ENCODE results near the gene TBCB. TPM values are rescaled to one million over a fixed set of nuclear protein-coding genes. Genes with fewer than 3 reads are reported as not detected.

The TBCB gene
- total and polyA plus RNA-seq, 9 of the 15 experiments (the other 6 are each of a cell fraction or from before 2014, with no cell fraction given) = 3.5 to 115 (median 58.9) TPM

GRCh38 chr19:36151144-36152018, 36.1 kb downstream of the TBCB start:
- intact Hi-C loops (cut with micrococcal nuclease) = no loop called here
- WGBS (ENCODE audit: insufficient coverage, low coverage, missing lambda C conversion rate) = 94% methylated on average over 21 of the region's 47 CpGs
- H3K4me1 ChIP-seq (replicated peaks in 1 of 2; ENCODE audit: control insufficient read depth in 2 of 2, insufficient read depth in 2 of 2, low read length in 2 of 2) = peaks cover 0 to 13% of the 10 kb centered on the region in 2 experiments; a peak in 2 of 5 replicates
- DNase-seq (ENCODE audit: extremely low read depth in 1 of 4, low spot score in 3 of 4) (peak in 1 of 4 experiments; percentile 22), ATAC-seq (peak; percentile 45; the same call in 2 of the 3 replicates), FAIRE-seq (no peak)
- no TSS peak for BruUV-seq (replicated peaks)
- ChIA-PET CTCF (ENCODE audit: low intra/inter-chr PET ratio) (no interaction called here), POLR2A (interaction anchor here (1.5 kb wide), 1 partner anchor 20 kb away, joined by 3 read pairs; no protein-coding TSS in a partner anchor)
- no peaks in the 10 kb centered on the region for H4K20me1 ChIP-seq (replicated peaks; ENCODE audit: control insufficient read depth, insufficient read depth, low read length)
- H3K9me1 ChIP-seq (ENCODE audit: control insufficient read depth, insufficient read depth, low read length) = no peaks in the 10 kb centered on the region
- H2AFZ ChIP-seq (ENCODE audit: low read depth, low read length) = no peak overlapping the region
- H3K27ac ChIP-seq (ENCODE audit: extremely low read depth, low read depth, low read length) = no peak overlapping the region
- peak; percentile 58 for TF ChIP-seq RBFOX2 (IDR thresholded peaks at IDR 0.05; ENCODE audit: low read depth, low read length)
- TF ChIP-seq POLR2G (IDR thresholded peaks at IDR 0.05; ENCODE audit: low read depth, low read length) = peak; percentile 44; the same call in 1 of the 2 replicates
- TF ChIP-seq ZC3H8 (IDR thresholded peaks at IDR 0.05) = no peak
- TF ChIP-seq POLR2B (IDR thresholded peaks at IDR 0.05; ENCODE audit: low read depth, partially characterized antibody) = peak; percentile 27
- 0 out of 2 replicates have a peak, but pooled peaks have one; percentile 26 for TF ChIP-seq ZNF740 (CRISPR knock-in tag; IDR thresholded peaks at IDR 0.05)
- no peak for TF ChIP-seq ZNF740 (tag; IDR thresholded peaks at IDR 0.05)
- no peak for TF ChIP-seq MTA2 (IDR thresholded peaks at IDR 0.05; ENCODE audit: low read depth)
- H3K4me3 ChIP-seq = no peak overlapping the region
- peaks cover 52% of the 10 kb centered on the region; the same call in 2 of the 3 replicates for H3K36me3 ChIP-seq (ENCODE audit: control insufficient read depth, insufficient read depth, low read length)
- H3K27me3 ChIP-seq (ENCODE audit: control insufficient read depth in 2 of 2, insufficient read depth in 2 of 2, low read length in 2 of 2) = no peaks in the 10 kb centered on the region
- no peak overlapping the region for H3K9ac ChIP-seq (ENCODE audit: insufficient read depth in 1 of 2, low read depth in 2 of 2, low read length in 2 of 2)
- in situ Hi-C loops (cut with MboI) = no loop called here
- H3K79me2 ChIP-seq (ENCODE audit: control insufficient read depth, insufficient read depth, low read length) = no peaks in the 10 kb centered on the region
- no peaks in the 10 kb centered on the region for H3K9me3 ChIP-seq (replicated peaks; ENCODE audit: control insufficient read depth, insufficient read depth, low read depth, low read length)
- no peak overlapping the region for H3K4me2 ChIP-seq (ENCODE audit: insufficient read depth, low read length)

All from K562 (cell line).